PC-9 (cell line): Measurements from ENCODE around the gene CCDC134.

Experiments used
- EZH2 ChIP-seq: fragments of 200-600 bp; sonication (generic); IDR thresholded peaks from 2 replicates; pipeline ENCODE4 v1.8.0; 2017; ENCODE audit warnings: antibody characterized with exemption, low read depth
- TF ChIP-seq, protein P1 (sequence below): fragments of 200-600 bp; sonication (generic); conservative IDR thresholded peaks from 2 replicates; pipeline ENCODE4 v1.6.1; 2017; ENCODE audit warnings: mixed run types, antibody characterized with exemption, mild to moderate bottlenecking, moderate library complexity

DNA sequence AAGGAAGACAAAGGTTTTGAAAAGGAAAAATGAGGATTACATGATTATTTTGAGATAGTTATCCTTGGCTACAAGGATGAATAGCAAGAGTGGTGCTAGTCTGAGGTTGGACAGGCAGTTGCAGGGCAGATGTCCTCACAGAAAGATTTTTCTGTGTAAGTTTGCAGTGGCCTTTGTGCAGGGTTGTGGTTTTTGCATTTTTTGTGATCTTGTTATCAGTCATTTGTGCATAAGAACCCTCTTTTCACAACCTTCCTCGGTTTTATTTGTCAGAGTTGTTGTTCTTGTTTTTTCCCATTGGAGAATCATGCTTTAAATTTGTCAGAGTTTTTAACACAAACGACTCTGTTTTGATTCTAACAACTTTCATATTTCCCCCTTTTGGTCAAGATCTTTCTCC, 1.4 kb downstream of the CCDC134 start:
- TF ChIP-seq, protein P1, sequence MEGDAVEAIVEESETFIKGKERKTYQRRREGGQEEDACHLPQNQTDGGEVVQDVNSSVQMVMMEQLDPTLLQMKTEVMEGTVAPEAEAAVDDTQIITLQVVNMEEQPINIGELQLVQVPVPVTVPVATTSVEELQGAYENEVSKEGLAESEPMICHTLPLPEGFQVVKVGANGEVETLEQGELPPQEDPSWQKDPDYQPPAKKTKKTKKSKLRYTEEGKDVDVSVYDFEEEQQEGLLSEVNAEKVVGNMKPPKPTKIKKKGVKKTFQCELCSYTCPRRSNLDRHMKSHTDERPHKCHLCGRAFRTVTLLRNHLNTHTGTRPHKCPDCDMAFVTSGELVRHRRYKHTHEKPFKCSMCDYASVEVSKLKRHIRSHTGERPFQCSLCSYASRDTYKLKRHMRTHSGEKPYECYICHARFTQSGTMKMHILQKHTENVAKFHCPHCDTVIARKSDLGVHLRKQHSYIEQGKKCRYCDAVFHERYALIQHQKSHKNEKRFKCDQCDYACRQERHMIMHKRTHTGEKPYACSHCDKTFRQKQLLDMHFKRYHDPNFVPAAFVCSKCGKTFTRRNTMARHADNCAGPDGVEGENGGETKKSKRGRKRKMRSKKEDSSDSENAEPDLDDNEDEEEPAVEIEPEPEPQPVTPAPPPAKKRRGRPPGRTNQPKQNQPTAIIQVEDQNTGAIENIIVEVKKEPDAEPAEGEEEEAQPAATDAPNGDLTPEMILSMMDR: no peak
- no peak for TF ChIP-seq EZH2
